Epithelial cell of esophagus (primary cell): ENCODE results near the gene GALNTL6.
A peak's percentile ranks its signal among the peaks of the same experiment; 100 is the strongest.

Experiments
- DNase-seq: peaks from one replicate; pipeline ENCODE4 v3.0.0; 2010; ENCODE audit warnings: low read depth
- H3K4me3 ChIP-seq: 2 replicates; pipeline ENCODE4 v1.5.1; 2011; ENCODE audit warnings: mild to moderate bottlenecking, low read length, control low read depth
- TF ChIP-seq, protein P1 (sequence below): IDR thresholded peaks from 2 replicates; pipeline ENCODE4 v1.5.1; 2011; ENCODE audit warnings: low read depth, mild to moderate bottlenecking, low read length, control low read depth, inconsistent platforms; ENCODE audit not compliant: insufficient read depth; ENCODE audit errors: missing control alignments

Gene GALNTL6

DNA sequence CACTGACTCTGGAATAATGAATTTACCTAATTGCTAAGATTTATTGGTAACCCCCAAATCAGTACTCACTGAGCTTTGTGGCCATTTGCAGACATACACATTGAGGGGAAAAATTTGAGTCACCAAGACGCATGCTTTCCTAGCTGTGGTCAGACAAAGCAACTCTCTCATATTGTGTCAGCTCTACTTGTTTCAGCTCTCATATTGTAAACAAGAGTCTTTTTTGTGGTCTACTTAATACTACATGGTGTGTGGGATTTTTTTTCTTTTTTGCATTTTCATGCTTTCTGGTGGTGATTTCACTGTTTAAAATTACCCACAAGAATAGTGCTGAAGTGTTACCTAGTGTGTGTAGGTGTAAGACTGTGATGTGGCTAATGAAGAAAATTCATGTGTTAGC is 927.2 kb downstream of the GALNTL6 start:
- DNase-seq = no peak
- H3K4me3 ChIP-seq = no peak overlapping the region
- TF ChIP-seq, protein P1, sequence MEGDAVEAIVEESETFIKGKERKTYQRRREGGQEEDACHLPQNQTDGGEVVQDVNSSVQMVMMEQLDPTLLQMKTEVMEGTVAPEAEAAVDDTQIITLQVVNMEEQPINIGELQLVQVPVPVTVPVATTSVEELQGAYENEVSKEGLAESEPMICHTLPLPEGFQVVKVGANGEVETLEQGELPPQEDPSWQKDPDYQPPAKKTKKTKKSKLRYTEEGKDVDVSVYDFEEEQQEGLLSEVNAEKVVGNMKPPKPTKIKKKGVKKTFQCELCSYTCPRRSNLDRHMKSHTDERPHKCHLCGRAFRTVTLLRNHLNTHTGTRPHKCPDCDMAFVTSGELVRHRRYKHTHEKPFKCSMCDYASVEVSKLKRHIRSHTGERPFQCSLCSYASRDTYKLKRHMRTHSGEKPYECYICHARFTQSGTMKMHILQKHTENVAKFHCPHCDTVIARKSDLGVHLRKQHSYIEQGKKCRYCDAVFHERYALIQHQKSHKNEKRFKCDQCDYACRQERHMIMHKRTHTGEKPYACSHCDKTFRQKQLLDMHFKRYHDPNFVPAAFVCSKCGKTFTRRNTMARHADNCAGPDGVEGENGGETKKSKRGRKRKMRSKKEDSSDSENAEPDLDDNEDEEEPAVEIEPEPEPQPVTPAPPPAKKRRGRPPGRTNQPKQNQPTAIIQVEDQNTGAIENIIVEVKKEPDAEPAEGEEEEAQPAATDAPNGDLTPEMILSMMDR = no peak

GRCh38 chr4:172750910-172751309 is 937.7 kb downstream of the GALNTL6 start:
- TF ChIP-seq, protein P1 = no peak
- H3K4me3 ChIP-seq = no peak overlapping the region
- DNase-seq = no peak

- no peak overlapping the region for H3K4me3 ChIP-seq
- DNase-seq = peak; percentile 17
Observed at GRCh38 chr4:172751550-172751949, 938.3 kb downstream of the GALNTL6 start.

GRCh38 chr4:172758586-172759340 is 945.6 kb downstream of the GALNTL6 start:
- no peak overlapping the region for H3K4me3 ChIP-seq
- TF ChIP-seq, protein P1 = no peak
- DNase-seq = peak; percentile 75

More at GRCh38 chr4:172751550-172751949, 938.3 kb downstream of the GALNTL6 start:
- TF ChIP-seq, protein P1 = no peak

- TF ChIP-seq, protein P1 = no peak
- no peak for DNase-seq
- H3K4me3 ChIP-seq = no peak overlapping the region
Observed at GRCh38 chr4:172760512-172760911, 947.3 kb downstream of the GALNTL6 start.

GRCh38 chr4:172762895-172763294 is 949.7 kb downstream of the GALNTL6 start:
- DNase-seq = no peak
- no peak overlapping the region for H3K4me3 ChIP-seq
- TF ChIP-seq, protein P1 = no peak

GRCh38 chr4:172770787-172771186 is 957.6 kb downstream of the GALNTL6 start:
- DNase-seq = no peak
- TF ChIP-seq, protein P1 = no peak
- no peak overlapping the region for H3K4me3 ChIP-seq
